ENCODE data around the gene RAB10.

DNA sequence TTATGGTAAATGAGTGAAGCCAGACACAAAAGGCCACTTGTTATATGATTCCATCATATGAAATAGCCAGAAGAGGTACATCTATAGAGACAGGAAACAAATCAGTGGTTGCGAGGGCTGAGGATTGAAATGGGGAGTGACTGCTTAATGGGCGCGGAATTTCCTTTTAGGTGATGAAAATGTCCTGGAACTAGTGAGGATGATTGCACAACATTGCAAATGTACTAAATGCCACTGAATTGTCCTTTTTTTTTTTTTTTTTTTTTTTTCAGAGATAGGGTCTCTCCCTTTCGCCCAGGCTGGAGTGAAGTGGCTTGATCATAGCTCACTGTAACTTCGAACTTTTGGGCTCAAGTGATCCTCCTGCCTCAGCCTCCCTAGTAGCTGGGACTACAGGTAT is 123.7 kb downstream of the RAB10 start:
- TF ChIP-seq, protein P1, sequence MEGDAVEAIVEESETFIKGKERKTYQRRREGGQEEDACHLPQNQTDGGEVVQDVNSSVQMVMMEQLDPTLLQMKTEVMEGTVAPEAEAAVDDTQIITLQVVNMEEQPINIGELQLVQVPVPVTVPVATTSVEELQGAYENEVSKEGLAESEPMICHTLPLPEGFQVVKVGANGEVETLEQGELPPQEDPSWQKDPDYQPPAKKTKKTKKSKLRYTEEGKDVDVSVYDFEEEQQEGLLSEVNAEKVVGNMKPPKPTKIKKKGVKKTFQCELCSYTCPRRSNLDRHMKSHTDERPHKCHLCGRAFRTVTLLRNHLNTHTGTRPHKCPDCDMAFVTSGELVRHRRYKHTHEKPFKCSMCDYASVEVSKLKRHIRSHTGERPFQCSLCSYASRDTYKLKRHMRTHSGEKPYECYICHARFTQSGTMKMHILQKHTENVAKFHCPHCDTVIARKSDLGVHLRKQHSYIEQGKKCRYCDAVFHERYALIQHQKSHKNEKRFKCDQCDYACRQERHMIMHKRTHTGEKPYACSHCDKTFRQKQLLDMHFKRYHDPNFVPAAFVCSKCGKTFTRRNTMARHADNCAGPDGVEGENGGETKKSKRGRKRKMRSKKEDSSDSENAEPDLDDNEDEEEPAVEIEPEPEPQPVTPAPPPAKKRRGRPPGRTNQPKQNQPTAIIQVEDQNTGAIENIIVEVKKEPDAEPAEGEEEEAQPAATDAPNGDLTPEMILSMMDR (conservative IDR thresholded peaks at IDR 0.05; ENCODE audit: low read depth, low read length), result no peak
- TF ChIP-seq EZH2 (IDR thresholded peaks at IDR 0.05; ENCODE audit: borderline replicate concordance, low read depth, low read length, poor library complexity, severe bottlenecking), result no peak
